ENCODE results near the gene DDX41. TPM values are rescaled to one million over a fixed set of nuclear protein-coding genes. Genes with fewer than 3 reads are reported as not detected.

Gene DDX41
- total RNA-seq, 1 experiment from 2014 or later = 106 TPM

DNA sequence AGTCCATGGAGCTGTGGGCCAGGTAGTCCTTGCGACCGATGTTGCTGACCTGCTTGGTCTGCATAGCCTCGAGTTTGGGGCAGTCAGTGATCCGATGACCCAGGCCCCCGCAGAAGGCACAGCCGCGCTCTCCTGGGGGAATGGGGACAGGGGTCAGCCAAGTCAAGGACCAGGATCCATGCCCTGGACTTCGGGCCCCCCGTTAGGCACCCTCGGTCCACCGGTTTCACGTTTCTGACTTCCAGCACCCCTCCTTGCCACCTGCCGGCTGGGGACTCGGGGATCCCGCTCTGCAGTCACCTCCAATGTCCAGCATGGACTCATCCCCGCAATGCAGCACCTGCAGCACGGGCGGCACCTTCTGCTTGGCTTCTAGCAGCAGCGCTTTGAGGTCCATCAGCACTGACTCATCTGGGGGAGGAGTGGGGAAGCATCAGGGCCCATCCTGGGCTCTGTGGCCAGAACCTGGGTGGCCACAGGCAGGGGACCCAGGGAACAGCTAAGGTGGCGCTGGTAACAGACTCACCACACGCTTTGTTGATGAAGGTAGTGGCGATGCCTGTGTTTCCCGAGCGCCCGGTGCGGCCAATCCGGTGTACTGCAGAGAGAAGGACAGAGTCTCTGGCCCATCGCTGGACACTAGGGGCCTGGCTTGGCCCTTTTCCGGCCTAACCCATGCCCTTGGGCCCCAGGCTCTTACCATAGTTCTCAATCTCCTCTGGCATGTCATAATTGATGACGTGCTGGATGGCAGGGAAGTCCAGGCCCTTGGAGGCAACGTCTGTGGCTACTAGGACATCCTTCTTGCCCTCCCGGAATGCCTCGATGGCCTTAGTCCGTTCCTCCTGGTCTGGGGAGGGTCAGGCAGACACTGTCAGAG, 4.7 kb downstream of the DDX41 start:
- Histone ChIP-seq H3K36me3 (replicated peaks; ENCODE audit: control insufficient read depth, insufficient read depth, low read length) (peaks cover 38% of the 10 kb centered on the region), H3K4me3 (ENCODE audit: insufficient read depth, low read depth, low read length) (no peak overlapping the region)

GRCh38 chr5:177511181-177511580, 5.6 kb downstream of the DDX41 start:
- H3K27me3 ChIP-seq (ENCODE audit: control insufficient read depth, insufficient read depth, low read length) = no peaks in the 10 kb centered on the region
- H3K36me3 ChIP-seq (replicated peaks; ENCODE audit: control insufficient read depth, insufficient read depth, low read length) = peaks cover 38% of the 10 kb centered on the region
- H3K4me3 ChIP-seq (ENCODE audit: insufficient read depth, low read depth, low read length) = no peak overlapping the region
- no peak for DNase-seq

More for the DNA sequence above, 4.7 kb downstream of the DDX41 start:
- H3K27me3 ChIP-seq (ENCODE audit: control insufficient read depth, insufficient read depth, low read length) = no peaks in the 10 kb centered on the region
- DNase-seq = no peak

- H3K27me3 ChIP-seq (ENCODE audit: control insufficient read depth, insufficient read depth, low read length) = no peaks in the 10 kb centered on the region
- H3K36me3 ChIP-seq (replicated peaks; ENCODE audit: control insufficient read depth, insufficient read depth, low read length) = peaks cover 34% of the 10 kb centered on the region
- no peak for DNase-seq
- no peak overlapping the region for H3K4me3 ChIP-seq (ENCODE audit: insufficient read depth, low read depth, low read length)
Observed at GRCh38 chr5:177510567-177511053, 6.2 kb downstream of the DDX41 start.

DNA sequence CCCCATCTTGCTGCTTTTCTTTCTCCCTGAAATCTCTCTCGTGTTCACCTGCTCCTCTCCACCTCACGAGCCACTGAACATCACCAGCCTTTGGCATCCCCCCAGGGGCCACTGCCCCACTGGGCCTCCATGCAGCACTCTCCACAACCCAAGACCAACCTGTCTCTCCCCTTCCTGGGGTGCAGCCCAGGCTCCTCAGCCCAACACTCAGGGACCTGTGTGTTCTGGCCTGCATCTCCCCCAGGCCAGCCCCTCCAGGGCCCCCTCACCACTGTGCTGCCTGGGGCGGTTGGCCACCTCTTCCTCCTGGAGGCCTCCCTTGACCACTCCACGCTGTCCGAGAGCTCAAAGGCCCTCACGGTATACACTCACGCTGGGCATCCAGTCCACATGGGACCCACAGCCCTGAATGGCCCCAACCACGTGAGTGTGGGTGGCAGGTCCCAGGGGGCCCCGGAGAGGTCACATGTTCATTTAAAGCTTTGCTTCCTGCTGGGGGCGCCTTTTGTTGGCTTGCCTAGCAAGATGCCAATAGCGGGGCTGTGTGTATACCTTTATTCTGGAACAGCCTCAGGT, 6.7 kb downstream of the DDX41 start:
- H3K27me3 ChIP-seq (ENCODE audit: control insufficient read depth, insufficient read depth, low read length) = no peaks in the 10 kb centered on the region
- DNase-seq = no peak
- no peak overlapping the region for H3K4me3 ChIP-seq (ENCODE audit: insufficient read depth, low read depth, low read length)
- peaks cover 30% of the 10 kb centered on the region for H3K36me3 ChIP-seq (replicated peaks; ENCODE audit: control insufficient read depth, insufficient read depth, low read length)

DNA sequence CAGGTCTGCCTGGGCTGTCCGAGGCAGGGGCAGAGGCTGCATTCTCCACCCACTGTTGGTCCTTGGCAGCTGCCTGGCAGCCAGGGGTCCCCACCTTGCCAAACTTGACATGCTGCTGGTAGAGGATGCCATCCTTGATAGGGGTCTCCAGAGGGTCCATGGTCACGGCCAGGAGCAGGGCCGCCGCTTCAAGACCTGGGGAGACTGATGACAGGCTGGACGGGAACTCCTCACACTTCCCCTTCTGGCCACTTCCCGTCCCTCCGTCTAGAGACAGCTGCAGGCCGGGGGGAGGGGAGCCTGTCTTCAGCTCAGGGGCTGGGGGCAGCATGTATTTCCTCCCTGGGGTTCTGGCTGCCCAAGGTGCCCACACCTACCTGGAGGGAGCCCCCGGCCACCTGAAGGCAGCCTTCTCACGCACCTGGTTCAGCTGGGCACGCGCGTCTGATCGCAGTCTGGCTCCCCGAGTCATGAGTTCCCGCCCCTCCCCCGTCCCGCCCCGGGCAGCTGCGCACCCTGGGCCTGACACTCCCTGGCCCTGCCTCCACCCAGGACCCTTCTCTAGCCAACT, 7.3 kb downstream of the DDX41 start, which contains the start of gene DOK3:
Gene DOK3 (minus strand): TSS at position 446 of the 571 bp plus-strand sequence. CDS start 286 bp downstream, at position 160.
- peak; percentile 80 for DNase-seq
- H3K27me3 ChIP-seq (ENCODE audit: control insufficient read depth, insufficient read depth, low read length) = no peaks in the 10 kb centered on the region
- H3K4me3 ChIP-seq (ENCODE audit: insufficient read depth, low read depth, low read length) = no peak within 1 kb of the TSS
- peaks cover 24% of the 10 kb centered on the region for H3K36me3 ChIP-seq (replicated peaks; ENCODE audit: control insufficient read depth, insufficient read depth, low read length)

GRCh38 chr5:177508837-177509236, 7.9 kb downstream of the DDX41 start:
- H3K4me3 ChIP-seq (ENCODE audit: insufficient read depth, low read depth, low read length) = no peak overlapping the region
- DNase-seq = no peak
- H3K27me3 ChIP-seq (ENCODE audit: control insufficient read depth, insufficient read depth, low read length) = no peaks in the 10 kb centered on the region
- H3K36me3 ChIP-seq (replicated peaks; ENCODE audit: control insufficient read depth, insufficient read depth, low read length) = peaks cover 19% of the 10 kb centered on the region

GRCh38 chr5:177508221-177508611, 8.5 kb downstream of the DDX41 start:
- no peaks in the 10 kb centered on the region for H3K27me3 ChIP-seq (ENCODE audit: control insufficient read depth, insufficient read depth, low read length)
- H3K36me3 ChIP-seq (replicated peaks; ENCODE audit: control insufficient read depth, insufficient read depth, low read length) = peaks cover 16% of the 10 kb centered on the region
- H3K4me3 ChIP-seq (ENCODE audit: insufficient read depth, low read depth, low read length) = no peak overlapping the region
- DNase-seq = no peak

DNA sequence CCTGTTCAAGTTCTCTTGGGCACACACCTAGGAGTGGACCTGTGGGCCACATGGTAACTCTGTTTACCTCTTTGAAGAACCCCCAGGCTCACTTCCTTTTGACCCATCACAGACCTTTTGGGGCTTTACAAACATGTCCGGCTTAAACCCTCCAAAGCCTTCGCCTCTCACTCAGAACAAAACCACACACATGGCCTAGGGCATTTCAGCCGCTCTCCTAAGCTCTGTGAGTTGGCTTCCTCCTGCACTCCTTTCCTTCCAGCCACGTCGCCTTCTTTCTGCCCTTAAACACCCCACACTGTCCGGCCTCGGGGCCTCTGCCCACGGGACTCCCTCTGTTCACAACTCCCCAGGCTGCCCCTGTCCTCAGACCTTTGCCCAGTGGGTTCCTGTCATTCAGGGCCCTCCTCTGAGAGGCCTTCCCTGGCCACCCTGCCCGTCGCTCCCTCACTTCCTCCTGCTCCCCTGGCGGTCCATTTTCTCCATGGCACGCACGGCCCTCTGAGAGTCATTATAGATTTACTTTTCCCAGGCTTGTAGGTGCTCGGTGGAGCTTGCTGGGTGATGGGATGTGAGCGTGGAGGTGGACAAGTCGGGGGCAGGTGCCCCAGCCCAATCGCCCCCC, 9.1 kb downstream of the DDX41 start:
- DNase-seq = no peak

GRCh38 chr5:177507165-177507564, 9.6 kb downstream of the DDX41 start:
- no peak overlapping the region for H3K4me3 ChIP-seq (ENCODE audit: insufficient read depth, low read depth, low read length)
- H3K36me3 ChIP-seq (replicated peaks; ENCODE audit: control insufficient read depth, insufficient read depth, low read length) = peaks cover 10% of the 10 kb centered on the region
- DNase-seq = no peak
- H3K27me3 ChIP-seq (ENCODE audit: control insufficient read depth, insufficient read depth, low read length) = no peaks in the 10 kb centered on the region

More for the DNA sequence above, 9.1 kb downstream of the DDX41 start:
- Histone ChIP-seq H3K4me3 (ENCODE audit: insufficient read depth, low read depth, low read length) (no peak overlapping the region), H3K36me3 (replicated peaks; ENCODE audit: control insufficient read depth, insufficient read depth, low read length) (peaks cover 15% of the 10 kb centered on the region), H3K27me3 (ENCODE audit: control insufficient read depth, insufficient read depth, low read length) (no peaks in the 10 kb centered on the region)

DNA sequence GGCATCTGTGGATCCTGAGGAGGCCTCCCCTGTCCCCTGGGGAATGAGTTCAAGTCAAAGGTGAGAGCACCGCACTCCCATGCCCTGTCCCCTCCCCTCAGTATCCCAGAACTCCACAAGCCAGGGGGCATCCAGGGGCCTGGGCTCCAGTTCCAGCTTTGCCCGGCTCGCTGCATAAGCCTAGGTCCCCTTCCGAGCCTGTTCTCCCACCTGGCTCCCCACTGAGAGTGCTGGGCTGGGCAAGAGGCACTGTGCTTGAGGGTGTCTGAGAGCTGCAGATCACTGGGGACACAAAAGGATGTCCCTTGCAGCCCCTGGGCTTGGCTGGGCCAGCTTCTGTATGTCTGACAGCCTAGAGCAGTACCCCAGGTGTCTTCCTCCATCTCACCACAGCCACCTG, 11.7 kb downstream of the DDX41 start:
- H3K36me3 ChIP-seq (replicated peaks; ENCODE audit: control insufficient read depth, insufficient read depth, low read length) = no peaks in the 10 kb centered on the region
- no peak for DNase-seq

GRCh38 chr5:177504086-177505056, 12.4 kb downstream of the DDX41 start:
- Histone ChIP-seq H3K4me3 (ENCODE audit: insufficient read depth, low read depth, low read length) (no peak overlapping the region), H3K36me3 (replicated peaks; ENCODE audit: control insufficient read depth, insufficient read depth, low read length) (no peaks in the 10 kb centered on the region), H3K27me3 (ENCODE audit: control insufficient read depth, insufficient read depth, low read length) (no peaks in the 10 kb centered on the region)
- no peak for DNase-seq

More for the DNA sequence above, 11.7 kb downstream of the DDX41 start:
- Histone ChIP-seq H3K4me3 (ENCODE audit: insufficient read depth, low read depth, low read length) (no peak overlapping the region), H3K27me3 (ENCODE audit: control insufficient read depth, insufficient read depth, low read length) (no peaks in the 10 kb centered on the region)

DNA sequence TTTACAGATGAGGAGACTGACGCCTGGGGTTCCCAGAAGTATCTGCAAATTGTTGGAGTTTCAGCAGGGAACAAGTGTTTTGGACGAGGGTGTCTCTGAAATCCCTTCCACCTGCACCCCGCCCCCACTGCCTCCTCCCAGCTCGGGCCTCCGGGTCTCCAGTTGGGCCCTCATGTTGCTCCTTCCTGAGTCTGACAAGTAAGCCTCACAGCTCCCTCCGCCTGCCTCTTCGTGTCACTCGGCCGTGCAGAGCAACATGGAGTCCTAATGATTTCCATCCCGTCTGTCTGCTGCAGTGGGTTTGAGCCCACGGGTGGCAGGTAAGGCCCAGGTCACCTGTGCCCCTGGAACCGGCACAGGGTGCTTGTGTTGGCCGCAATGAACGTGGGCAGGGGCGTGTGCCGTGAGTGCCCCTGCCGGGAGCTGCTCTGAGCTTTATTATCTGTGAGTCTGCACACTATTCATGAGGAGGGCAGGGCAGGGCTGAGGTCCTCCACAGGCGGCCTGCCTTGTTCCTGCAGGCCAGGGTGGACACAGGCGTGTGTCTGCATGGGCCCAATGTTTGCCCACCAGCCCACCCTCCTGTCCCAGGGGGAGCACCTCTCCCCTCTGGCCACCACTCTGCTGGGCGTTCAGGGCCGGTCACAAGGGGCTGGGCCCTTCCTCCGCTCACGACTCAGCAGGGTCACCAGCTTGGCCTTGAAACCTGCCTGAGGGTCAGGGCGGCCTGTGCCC, 13.2 kb downstream of the DDX41 start:
- no peak overlapping the region for H3K4me3 ChIP-seq (ENCODE audit: insufficient read depth, low read depth, low read length)
- H3K36me3 ChIP-seq (replicated peaks; ENCODE audit: control insufficient read depth, insufficient read depth, low read length) = no peaks in the 10 kb centered on the region
- DNase-seq = no peak
- peaks cover 5% of the 10 kb centered on the region for H3K27me3 ChIP-seq (ENCODE audit: control insufficient read depth, insufficient read depth, low read length)

GRCh38 chr5:177502886-177503285, 13.9 kb downstream of the DDX41 start:
- H3K36me3 ChIP-seq (replicated peaks; ENCODE audit: control insufficient read depth, insufficient read depth, low read length) = no peaks in the 10 kb centered on the region
- H3K4me3 ChIP-seq (ENCODE audit: insufficient read depth, low read depth, low read length) = no peak overlapping the region
- peaks cover 11% of the 10 kb centered on the region for H3K27me3 ChIP-seq (ENCODE audit: control insufficient read depth, insufficient read depth, low read length)
- DNase-seq = no peak
